ENCODE data around the gene GALNT17.

GALNT17 gene

GRCh38 chr7:71363627-71364026 is 231.7 kb downstream of the GALNT17 start:
- H3K4me1 ChIP-seq (ENCODE audit: control insufficient read depth in 1 of 2, insufficient read depth in 2 of 2, low read length in 2 of 2) = no peaks in the 10 kb centered on the region

DNA sequence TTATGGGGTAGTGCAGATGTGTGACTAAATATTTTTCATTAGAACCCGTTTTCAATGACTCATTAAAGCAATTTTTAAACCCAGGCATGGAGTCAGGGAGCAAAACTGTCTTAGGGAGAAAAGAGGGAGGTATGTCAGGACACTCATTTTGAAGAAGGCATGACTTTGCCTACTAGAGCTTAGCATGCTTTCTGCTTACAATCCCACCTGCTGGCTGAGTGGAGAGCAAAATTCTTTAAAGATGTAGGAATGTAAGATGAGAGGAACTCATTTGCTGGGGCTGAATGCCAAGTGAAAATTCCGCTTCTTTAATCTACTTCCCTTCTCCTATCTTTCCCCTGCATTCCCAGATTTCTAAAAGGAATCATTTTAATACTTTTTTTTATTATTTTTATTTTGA is 232.6 kb downstream of the GALNT17 start:
- no peak overlapping the region for H4K91ac ChIP-seq (ENCODE audit: low read depth, low read length)
- no peak overlapping the region for H3K4me3 ChIP-seq (ENCODE audit: low read depth, low read length)
- H3K9me3 ChIP-seq (ENCODE audit: insufficient read depth, low read depth, low read length) = no peaks in the 10 kb centered on the region
- H2BK12ac ChIP-seq (ENCODE audit: low read length) = no peak overlapping the region
- H3K4me2 ChIP-seq (ENCODE audit: low read length) = no peak overlapping the region
- no peak overlapping the region for H3K4ac ChIP-seq (ENCODE audit: low read depth, low read length)
- no peaks in the 10 kb centered on the region for H3K79me1 ChIP-seq (ENCODE audit: low read length)
- H2AFZ ChIP-seq (ENCODE audit: insufficient read depth, low read length, poor library complexity) = no peak overlapping the region
- H2AK5ac ChIP-seq (ENCODE audit: low read length) = no peak overlapping the region
- no peaks in the 10 kb centered on the region for H3K4me1 ChIP-seq (ENCODE audit: control insufficient read depth in 1 of 2, insufficient read depth in 2 of 2, low read length in 2 of 2)
- no peak overlapping the region for H2BK120ac ChIP-seq (ENCODE audit: insufficient read depth, low read length, poor library complexity)
- no peak overlapping the region for H3K14ac ChIP-seq (ENCODE audit: low read length)
- DNase-seq = no peak
- no peak overlapping the region for H4K12ac ChIP-seq (ENCODE audit: low read depth, low read length)
- H3K9ac ChIP-seq (ENCODE audit: low read length) = no peak overlapping the region
- no peaks in the 10 kb centered on the region for H3K36me3 ChIP-seq (ENCODE audit: control insufficient read depth in 1 of 2, insufficient read depth in 2 of 2, low read length in 2 of 2)
- WGBS (ENCODE audit: extremely low coverage, insufficient coverage, insufficient read length) = no CpG with 5 or more reads among the region's 2 CpGs
- H4K8ac ChIP-seq (ENCODE audit: low read depth, low read length) = no peak overlapping the region
- H3K23ac ChIP-seq (ENCODE audit: low read length) = no peak overlapping the region
- H3K79me2 ChIP-seq (ENCODE audit: control insufficient read depth, insufficient read depth, low read length, poor library complexity) = peaks cover 1% of the 10 kb centered on the region
- H2BK5ac ChIP-seq (ENCODE audit: low read depth, low read length, poor library complexity) = no peak overlapping the region
- H3K18ac ChIP-seq (ENCODE audit: low read length) = no peak overlapping the region
- H3K27me3 ChIP-seq (ENCODE audit: insufficient read depth, low read length) = no peaks in the 10 kb centered on the region
- no peak overlapping the region for H3K27ac ChIP-seq (ENCODE audit: low read depth, low read length)

More at GRCh38 chr7:71363627-71364026, 231.7 kb downstream of the GALNT17 start:
- H3K9me3 ChIP-seq (ENCODE audit: insufficient read depth, low read depth, low read length) = no peaks in the 10 kb centered on the region
- no peak overlapping the region for H3K9ac ChIP-seq (ENCODE audit: low read length)
- H3K79me2 ChIP-seq (ENCODE audit: control insufficient read depth, insufficient read depth, low read length, poor library complexity) = peaks cover 1% of the 10 kb centered on the region
- H2BK5ac ChIP-seq (ENCODE audit: low read depth, low read length, poor library complexity) = no peak overlapping the region
- no peak overlapping the region for H3K4ac ChIP-seq (ENCODE audit: low read depth, low read length)
- H3K27me3 ChIP-seq (ENCODE audit: insufficient read depth, low read length) = no peaks in the 10 kb centered on the region
- no peaks in the 10 kb centered on the region for H3K79me1 ChIP-seq (ENCODE audit: low read length)
- H3K4me2 ChIP-seq (ENCODE audit: low read length) = no peak overlapping the region
- no peak for DNase-seq
- H3K4me3 ChIP-seq (ENCODE audit: low read depth, low read length) = no peak overlapping the region
- H2AK5ac ChIP-seq (ENCODE audit: low read length) = no peak overlapping the region
- no CpG with 5 or more reads among the region's 7 CpGs for WGBS (ENCODE audit: extremely low coverage, insufficient coverage, insufficient read length)
- H2AFZ ChIP-seq (ENCODE audit: insufficient read depth, low read length, poor library complexity) = no peak overlapping the region
- H4K12ac ChIP-seq (ENCODE audit: low read depth, low read length) = no peak overlapping the region
- no peak overlapping the region for H3K14ac ChIP-seq (ENCODE audit: low read length)
- H2BK120ac ChIP-seq (ENCODE audit: insufficient read depth, low read length, poor library complexity) = no peak overlapping the region
- no peak overlapping the region for H3K27ac ChIP-seq (ENCODE audit: low read depth, low read length)
- no peak overlapping the region for H4K8ac ChIP-seq (ENCODE audit: low read depth, low read length)
- no peak overlapping the region for H3K23ac ChIP-seq (ENCODE audit: low read length)
- H3K18ac ChIP-seq (ENCODE audit: low read length) = no peak overlapping the region
- H4K91ac ChIP-seq (ENCODE audit: low read depth, low read length) = no peak overlapping the region
- H3K36me3 ChIP-seq (ENCODE audit: control insufficient read depth in 1 of 2, insufficient read depth in 2 of 2, low read length in 2 of 2) = no peaks in the 10 kb centered on the region
- H2BK12ac ChIP-seq (ENCODE audit: low read length) = no peak overlapping the region

DNA sequence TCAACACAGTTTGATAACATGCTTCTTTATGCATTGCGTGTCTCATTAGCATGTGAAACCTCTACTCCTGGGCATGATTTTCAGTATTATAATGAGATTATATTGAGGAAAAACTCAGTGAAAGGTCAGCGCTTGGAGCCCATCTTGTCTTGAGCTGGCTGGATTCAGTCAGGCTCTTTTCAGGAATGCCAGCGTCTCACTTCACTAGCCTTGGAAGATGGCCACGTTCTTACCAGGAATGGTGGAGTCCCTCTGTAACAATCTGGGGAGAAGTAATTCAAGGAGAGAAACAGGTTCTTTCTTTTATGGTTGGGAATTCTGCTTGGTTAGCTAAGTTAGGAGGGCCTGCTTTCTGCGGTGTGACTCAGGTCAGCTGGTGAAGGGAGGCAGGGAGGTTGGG is 241.0 kb downstream of the GALNT17 start:
- Histone ChIP-seq H3K79me2 (ENCODE audit: control insufficient read depth, insufficient read depth, low read length, poor library complexity) (no peaks in the 10 kb centered on the region), H3K4me3 (ENCODE audit: low read depth, low read length) (no peak overlapping the region), H2BK12ac (ENCODE audit: low read length) (no peak overlapping the region), H3K18ac (ENCODE audit: low read length) (no peak overlapping the region), H3K27ac (ENCODE audit: low read depth, low read length) (no peak overlapping the region), H4K8ac (ENCODE audit: low read depth, low read length) (no peak overlapping the region), H3K9ac (ENCODE audit: low read length) (no peak overlapping the region), H3K79me1 (ENCODE audit: low read length) (no peaks in the 10 kb centered on the region), H2AK5ac (ENCODE audit: low read length) (no peak overlapping the region), H3K4me2 (ENCODE audit: low read length) (no peak overlapping the region), H2BK5ac (ENCODE audit: low read depth, low read length, poor library complexity) (no peak overlapping the region), H3K23ac (ENCODE audit: low read length) (no peak overlapping the region), H2AFZ (ENCODE audit: insufficient read depth, low read length, poor library complexity) (no peak overlapping the region), H2BK120ac (ENCODE audit: insufficient read depth, low read length, poor library complexity) (no peak overlapping the region), H4K12ac (ENCODE audit: low read depth, low read length) (no peak overlapping the region), H3K27me3 (ENCODE audit: insufficient read depth, low read length) (no peaks in the 10 kb centered on the region), H3K14ac (ENCODE audit: low read length) (no peak overlapping the region), H3K9me3 (ENCODE audit: insufficient read depth, low read depth, low read length) (peaks cover 4% of the 10 kb centered on the region), H3K4ac (ENCODE audit: low read depth, low read length) (no peak overlapping the region), H3K4me1 (ENCODE audit: control insufficient read depth in 1 of 2, insufficient read depth in 2 of 2, low read length in 2 of 2) (no peaks in the 10 kb centered on the region), H3K36me3 (ENCODE audit: control insufficient read depth in 1 of 2, insufficient read depth in 2 of 2, low read length in 2 of 2) (no peaks in the 10 kb centered on the region), H4K91ac (ENCODE audit: low read depth, low read length) (no peak overlapping the region)
- no CpG with 5 or more reads among the region's 5 CpGs for WGBS (ENCODE audit: extremely low coverage, insufficient coverage, insufficient read length)
- no peak for DNase-seq

DNA sequence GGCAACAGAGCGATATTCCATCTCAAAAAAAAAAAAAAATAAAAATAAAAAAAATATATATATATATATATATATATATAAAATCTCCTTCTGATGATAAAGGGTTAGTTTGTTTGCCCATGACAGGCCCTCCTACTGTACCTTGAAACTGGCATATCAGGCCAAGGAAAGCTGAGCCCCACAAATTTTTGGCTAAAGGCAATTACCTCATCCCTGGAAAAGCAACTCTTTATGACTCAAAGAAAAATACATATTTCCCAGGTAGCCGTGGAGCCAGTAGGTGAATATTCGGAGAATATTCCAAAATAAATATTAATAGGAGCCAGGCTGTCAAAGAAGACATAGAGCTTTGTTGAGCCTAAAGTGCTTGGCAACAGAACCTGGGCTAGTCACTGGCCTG is 245.1 kb downstream of the GALNT17 start:
- no peak overlapping the region for H3K27ac ChIP-seq (ENCODE audit: low read depth, low read length)
- H2BK120ac ChIP-seq (ENCODE audit: insufficient read depth, low read length, poor library complexity) = no peak overlapping the region
- H2BK12ac ChIP-seq (ENCODE audit: low read length) = no peak overlapping the region
- no peak for DNase-seq
- no peak overlapping the region for H3K23ac ChIP-seq (ENCODE audit: low read length)
- H2BK5ac ChIP-seq (ENCODE audit: low read depth, low read length, poor library complexity) = no peak overlapping the region
- H3K79me2 ChIP-seq (ENCODE audit: control insufficient read depth, insufficient read depth, low read length, poor library complexity) = no peaks in the 10 kb centered on the region
- H4K12ac ChIP-seq (ENCODE audit: low read depth, low read length) = no peak overlapping the region
- H3K4me1 ChIP-seq (ENCODE audit: control insufficient read depth in 1 of 2, insufficient read depth in 2 of 2, low read length in 2 of 2) = no peaks in the 10 kb centered on the region
- no peak overlapping the region for H2AFZ ChIP-seq (ENCODE audit: insufficient read depth, low read length, poor library complexity)
- no peaks in the 10 kb centered on the region for H3K36me3 ChIP-seq (ENCODE audit: control insufficient read depth in 1 of 2, insufficient read depth in 2 of 2, low read length in 2 of 2)
- H3K4me3 ChIP-seq (ENCODE audit: low read depth, low read length) = no peak overlapping the region
- H4K8ac ChIP-seq (ENCODE audit: low read depth, low read length) = no peak overlapping the region
- H3K9ac ChIP-seq (ENCODE audit: low read length) = no peak overlapping the region
- H4K91ac ChIP-seq (ENCODE audit: low read depth, low read length) = no peak overlapping the region
- peaks cover 7% of the 10 kb centered on the region for H3K9me3 ChIP-seq (ENCODE audit: insufficient read depth, low read depth, low read length)
- H3K27me3 ChIP-seq (ENCODE audit: insufficient read depth, low read length) = no peaks in the 10 kb centered on the region
- no peak overlapping the region for H3K4ac ChIP-seq (ENCODE audit: low read depth, low read length)
- WGBS (ENCODE audit: extremely low coverage, insufficient coverage, insufficient read length) = no CpG with 5 or more reads among the region's 3 CpGs
- H3K4me2 ChIP-seq (ENCODE audit: low read length) = no peak overlapping the region
- no peak overlapping the region for H2AK5ac ChIP-seq (ENCODE audit: low read length)
- no peak overlapping the region for H3K14ac ChIP-seq (ENCODE audit: low read length)
- no peaks in the 10 kb centered on the region for H3K79me1 ChIP-seq (ENCODE audit: low read length)
- no peak overlapping the region for H3K18ac ChIP-seq (ENCODE audit: low read length)
